Activated CD8-positive, alpha-beta memory T cell treated with anti-CD3 and anti-CD28 coated beads for 4 hours (primary cell): ENCODE measurements around the gene EPHB1.
"Not testable (repeated sequence)": the region's sequence is repeated elsewhere in the genome, so short reads cannot be mapped to it uniquely, and the experiment has no call there.

Experiments used
- DNase-seq, 2 donors: peaks; one replicate each; pipeline ENCODE4 v3.0.0-alpha.2; 2020; ENCODE audit warnings: low read depth in 2 of 2

EPHB1 gene

GRCh38 chr3:135215516-135215915 lies 420.5 kb downstream of the EPHB1 start:
- DNase-seq: no peak

- no peak for DNase-seq
These were observed 421.6 kb downstream of the EPHB1 start for GRCh38 chr3:135216659-135217058.

DNA sequence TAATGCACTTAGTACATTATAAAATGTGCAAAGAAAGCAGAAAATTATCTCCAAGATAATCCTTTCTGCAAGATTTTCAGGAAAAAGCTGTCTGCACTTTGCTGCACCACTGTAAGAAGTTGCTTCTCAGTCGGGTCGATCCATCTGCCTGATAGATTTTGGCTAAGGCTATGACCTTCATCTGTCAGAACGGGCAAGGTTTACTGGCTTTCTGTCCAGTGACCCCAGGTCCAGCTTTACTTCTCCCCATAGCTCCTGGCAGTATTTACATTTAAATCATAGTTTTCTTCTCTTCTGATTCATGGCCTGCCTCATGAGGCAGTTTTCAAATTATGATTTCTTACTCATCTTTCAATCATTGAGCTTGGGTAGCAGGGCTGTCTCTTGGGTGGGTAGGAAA lies 422.7 kb downstream of the EPHB1 start:
- no peak for DNase-seq

- DNase-seq: no peak
These were observed 423.2 kb downstream of the EPHB1 start for GRCh38 chr3:135218304-135218703.

DNA sequence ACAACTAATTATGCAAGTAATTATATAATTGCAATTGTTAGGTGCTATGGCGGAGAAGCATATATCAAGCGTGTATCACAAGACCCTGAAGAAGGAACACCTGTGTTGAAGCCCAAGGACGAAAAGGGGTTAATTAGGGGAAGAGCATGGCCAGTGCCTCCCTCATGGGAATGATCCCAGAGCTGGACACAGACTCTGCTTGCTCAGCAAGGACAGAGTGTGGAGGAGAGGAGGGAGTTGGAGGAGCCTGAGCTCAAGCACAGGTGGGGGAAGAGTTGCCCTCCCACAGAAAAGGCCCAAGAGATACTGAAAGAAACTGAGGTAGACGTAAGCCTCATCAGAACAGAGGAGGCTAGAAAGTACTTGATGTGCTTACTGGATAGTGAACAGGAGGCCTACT lies 423.7 kb downstream of the EPHB1 start:
- no peak for DNase-seq

- DNase-seq: no peak
These were observed 429.8 kb downstream of the EPHB1 start for GRCh38 chr3:135224815-135225362.

- DNase-seq: no peak
These were observed 431.0 kb downstream of the EPHB1 start for GRCh38 chr3:135226057-135226456.

GRCh38 chr3:135228201-135228600 lies 433.1 kb downstream of the EPHB1 start:
- no peak for DNase-seq

DNA sequence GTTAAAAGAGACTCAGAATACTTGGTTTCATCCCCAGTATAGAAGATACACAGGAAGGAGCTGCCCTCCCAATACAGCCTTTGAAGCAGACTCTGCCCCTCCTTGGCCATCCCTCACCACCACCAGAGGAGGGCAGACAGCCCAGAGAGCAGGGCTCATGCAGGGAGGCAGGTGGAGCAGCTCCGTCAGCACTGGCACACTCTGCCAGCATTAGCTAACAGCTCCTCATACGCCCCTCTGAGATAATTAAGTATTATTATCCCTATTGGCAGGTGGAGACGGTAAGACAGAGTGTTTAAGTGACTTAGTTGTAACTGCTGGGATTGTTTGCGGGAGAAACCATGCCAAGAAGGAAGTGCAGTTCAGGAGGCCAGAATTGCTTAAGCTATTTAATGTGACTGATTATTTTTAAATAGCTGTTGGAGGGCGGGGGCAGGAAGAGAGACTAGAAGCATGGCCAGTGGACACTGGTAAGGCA lies 434.0 kb downstream of the EPHB1 start:
- DNase-seq: no peak

DNA sequence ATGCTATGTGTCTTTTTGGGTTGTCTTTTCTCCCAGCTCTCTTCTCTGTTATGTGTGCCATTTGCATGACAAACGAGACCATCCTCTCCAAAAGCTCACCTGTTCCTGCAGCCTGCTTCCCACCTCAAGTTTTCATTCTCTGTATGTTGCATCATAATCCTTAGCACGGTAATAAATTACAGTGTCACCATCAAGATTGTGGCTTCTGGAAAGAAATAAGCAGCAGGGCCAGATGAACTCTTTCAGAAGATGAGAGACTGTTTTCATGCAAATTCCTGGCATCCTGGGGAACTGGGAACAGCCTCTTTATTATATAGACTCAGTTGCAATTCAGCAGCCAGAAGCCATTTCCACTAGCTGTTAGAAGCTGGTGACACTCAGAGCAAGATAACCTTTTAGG lies 436.7 kb downstream of the EPHB1 start:
- DNase-seq: no peak

- no peak for DNase-seq
These were observed 437.2 kb downstream of the EPHB1 start for GRCh38 chr3:135232226-135232625.

DNA sequence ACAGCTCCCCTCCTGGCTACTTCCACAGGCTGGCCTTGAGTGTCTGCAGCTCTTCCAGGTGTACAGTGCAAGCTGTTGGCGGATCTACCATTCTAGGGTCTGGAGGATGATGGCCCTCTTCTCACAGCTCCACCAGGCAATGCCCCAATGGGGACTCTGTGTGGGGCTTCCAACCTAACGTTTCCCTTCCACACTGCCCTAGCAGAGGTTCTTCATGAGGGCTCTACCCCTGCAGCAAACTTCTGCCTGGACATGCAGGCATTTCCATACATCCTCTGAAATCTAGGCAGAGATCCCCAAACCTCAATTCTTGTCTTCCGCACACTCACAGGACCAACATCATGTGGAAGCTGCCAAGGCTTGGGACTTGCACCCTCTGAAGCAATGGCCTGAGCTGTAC lies 438.4 kb downstream of the EPHB1 start:
- DNase-seq: not testable (repeated sequence)

GRCh38 chr3:135235541-135235940 lies 440.5 kb downstream of the EPHB1 start:
- DNase-seq: no peak

DNA sequence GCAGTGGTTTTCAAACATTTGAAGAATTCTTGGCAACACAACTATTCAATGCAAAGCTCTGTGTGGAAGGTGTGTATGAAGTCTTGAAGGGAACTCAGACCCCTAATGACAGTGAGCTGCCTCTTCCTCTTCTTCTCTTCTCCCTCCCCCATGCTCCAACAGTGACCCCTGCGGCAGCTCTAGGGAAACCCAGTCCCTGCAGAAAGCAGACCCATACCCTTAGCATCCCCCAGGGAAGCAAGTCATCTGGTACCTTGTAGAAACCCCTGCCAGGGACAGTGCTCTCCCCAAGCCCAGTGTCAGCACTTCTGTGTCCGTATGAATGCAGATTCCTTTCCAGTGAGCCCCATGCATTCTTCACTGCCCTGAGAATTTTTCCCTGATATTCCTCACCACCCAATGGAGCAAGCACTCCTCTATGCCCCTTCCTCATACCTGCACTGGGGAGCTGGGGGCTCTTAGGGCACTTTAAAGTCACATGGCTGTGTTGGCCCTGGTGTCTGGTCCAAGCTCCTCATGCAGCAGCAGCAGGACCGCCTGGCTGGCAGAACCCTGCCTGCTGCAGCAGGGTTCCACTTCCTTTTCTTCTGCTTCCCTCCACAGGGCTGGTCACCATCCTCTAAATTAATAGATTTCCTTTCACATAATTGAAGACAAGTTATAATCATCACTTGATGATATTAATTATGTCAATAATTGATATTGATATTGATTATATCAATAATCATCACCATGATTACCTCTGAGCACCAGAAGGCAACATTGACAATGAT lies 442.5 kb downstream of the EPHB1 start:
- DNase-seq: no peak

GRCh38 chr3:135238236-135238830 lies 443.3 kb downstream of the EPHB1 start:
- no peak for DNase-seq

DNA sequence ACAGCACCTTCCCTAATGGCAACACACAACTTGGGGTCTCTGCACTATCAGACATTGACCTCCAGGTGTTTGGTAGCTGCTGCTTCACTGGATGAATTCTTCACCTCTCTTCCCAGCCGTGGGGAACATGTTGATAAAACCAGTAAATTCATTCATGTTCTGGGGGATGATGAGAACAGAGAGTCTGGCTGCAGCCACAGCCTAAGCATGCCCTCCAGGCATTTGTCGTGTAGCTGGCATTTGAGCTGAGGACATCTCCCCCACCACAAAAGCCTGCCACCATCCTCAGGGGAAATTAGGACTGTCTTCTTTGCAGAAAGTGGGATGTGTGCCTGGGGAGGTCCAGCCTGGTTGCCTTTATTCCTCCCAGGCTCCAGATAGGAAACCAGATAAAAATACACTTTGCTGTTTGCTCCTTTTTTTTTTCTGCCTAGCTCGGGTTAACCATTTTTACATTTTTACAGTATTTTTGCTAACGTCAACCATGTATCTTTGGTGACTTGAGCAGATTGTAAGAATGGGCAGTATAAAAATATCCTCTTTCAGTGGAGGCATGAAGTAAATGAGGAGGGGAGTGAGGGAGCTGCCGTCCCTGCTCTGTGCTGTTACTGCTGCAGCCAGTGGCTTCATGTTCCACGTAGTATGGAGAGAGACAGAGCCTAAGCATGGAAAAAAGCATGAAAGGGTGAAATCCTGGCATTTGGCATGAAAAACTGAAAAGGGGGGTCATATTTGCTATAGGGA lies 444.0 kb downstream of the EPHB1 start:
- DNase-seq: no peak

- no peak for DNase-seq
These were observed 444.5 kb downstream of the EPHB1 start for GRCh38 chr3:135239615-135239884.

GRCh38 chr3:135240426-135240825 lies 445.4 kb downstream of the EPHB1 start:
- no peak for DNase-seq

GRCh38 chr3:135242285-135242684 lies 447.2 kb downstream of the EPHB1 start:
- no peak for DNase-seq

DNA sequence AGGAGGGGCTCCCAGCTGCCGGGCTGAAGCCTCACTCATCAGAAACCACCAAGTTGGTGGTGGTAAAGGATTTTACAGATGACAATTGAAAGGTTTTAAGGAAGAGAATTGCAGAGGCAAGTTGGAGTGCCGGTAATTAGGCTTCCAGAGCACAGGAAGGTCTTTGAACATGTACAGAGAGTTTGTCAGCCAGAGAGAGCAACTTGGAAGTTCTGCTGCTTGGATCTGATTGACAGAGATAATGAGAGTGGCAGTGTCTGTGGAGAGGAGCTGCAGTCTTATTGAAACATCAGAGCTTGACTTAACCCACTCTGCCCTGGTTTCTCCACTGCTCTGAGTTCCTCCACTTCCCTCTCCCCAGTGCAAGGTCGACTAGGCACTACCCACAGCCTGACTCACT lies 448.6 kb downstream of the EPHB1 start:
- DNase-seq: no peak

GRCh38 chr3:135246027-135246426 lies 451.0 kb downstream of the EPHB1 start:
- DNase-seq: no peak

GRCh38 chr3:135248213-135248612 lies 453.2 kb downstream of the EPHB1 start:
- no peak for DNase-seq

DNA sequence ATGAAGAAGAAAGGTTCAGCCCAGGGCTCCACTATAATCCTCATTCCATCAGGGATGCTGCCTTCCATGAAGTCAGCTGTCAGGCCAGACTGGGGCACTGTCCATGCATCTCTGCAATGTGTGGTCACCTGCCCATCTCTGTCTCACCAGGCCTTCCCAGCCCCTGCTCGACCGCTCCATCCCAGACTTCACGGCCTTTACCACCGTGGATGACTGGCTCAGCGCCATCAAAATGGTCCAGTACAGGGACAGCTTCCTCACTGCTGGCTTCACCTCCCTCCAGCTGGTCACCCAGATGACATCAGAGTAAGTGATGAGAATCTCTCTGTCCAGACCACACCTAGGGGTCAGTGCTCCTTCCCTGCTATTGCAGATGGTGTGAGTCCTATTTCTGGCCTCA lies 454.1 kb downstream of the EPHB1 start:
- no peak for DNase-seq
